GM18499 (cell line): Measurements from ENCODE around the gene FGFBP1.

Experiments
- ATAC-seq: cut with Tn5 transposase; IDR thresholded peaks from one replicate; pipeline ENCODE4 v1.9.1; 2021; ENCODE audit warnings: moderate number of reproducible peaks; ENCODE audit not compliant: insufficient read depth, unreplicated experiment

Gene FGFBP1

DNA sequence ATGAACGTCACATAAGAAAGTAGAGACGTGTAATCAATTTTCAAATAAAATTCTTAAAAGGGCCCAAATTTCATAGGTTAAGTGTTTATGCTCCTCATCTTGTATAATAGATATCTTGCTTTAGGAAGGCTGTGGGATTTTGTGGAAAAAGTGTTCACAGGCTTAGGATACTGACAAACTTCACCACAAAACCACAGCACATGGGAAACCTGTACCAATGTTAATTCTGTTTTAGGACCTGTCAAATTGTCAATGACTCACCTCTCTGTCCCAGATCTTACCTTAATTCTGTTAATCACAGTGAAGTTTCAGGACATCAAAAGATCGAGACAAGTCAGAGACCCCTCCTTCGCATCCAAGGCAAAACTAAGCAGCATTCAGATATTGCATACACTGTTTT, 24.2 kb downstream of the FGFBP1 start:
- no peak for ATAC-seq

DNA sequence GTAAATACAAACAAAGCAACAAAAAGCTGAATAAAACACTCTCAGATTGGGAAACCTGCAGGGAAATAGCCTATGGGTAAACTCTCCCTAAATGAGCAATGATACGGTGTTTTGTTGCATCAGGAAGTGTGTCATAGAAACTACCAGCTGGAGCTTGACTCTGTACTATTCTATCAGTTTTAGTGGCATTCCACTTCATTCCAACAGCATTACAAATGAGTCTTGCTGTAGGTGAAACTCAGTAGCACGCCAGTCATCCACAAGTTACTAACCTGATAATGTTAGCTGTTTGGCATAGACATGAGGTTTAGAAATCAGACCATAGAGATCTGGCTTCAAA, 24.9 kb downstream of the FGFBP1 start:
- no peak for ATAC-seq

DNA sequence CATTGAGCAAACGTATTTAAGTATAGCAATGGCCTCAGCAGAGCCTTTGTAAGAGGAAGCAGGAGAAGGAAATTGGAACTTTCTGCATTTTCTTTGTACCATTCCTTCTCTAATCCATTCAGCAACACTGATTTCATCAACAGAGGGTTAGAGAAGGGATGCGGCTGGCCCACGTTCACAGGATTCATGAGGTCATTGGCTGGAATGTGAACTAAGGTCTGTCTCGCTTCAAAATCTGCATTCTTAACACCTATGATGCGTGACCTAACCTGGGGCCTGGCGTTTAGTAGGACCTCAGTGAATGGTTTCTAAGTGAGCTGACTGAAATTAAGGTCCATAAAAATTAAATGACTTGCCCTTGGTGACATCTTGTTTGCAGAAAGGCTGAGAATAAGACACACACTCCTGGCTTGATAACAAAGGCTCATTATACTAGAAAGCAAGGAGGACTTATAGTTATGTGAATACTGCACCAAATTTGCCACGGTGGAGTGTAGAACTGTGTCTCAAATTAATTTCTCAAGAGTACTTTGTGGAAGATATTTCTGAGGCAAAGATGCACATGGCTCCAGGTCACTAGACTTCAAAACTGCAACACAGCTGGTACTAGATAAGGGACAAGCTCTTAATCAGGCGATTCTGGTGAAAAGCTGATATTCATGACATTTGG, 25.4 kb downstream of the FGFBP1 start:
- ATAC-seq = no peak

DNA sequence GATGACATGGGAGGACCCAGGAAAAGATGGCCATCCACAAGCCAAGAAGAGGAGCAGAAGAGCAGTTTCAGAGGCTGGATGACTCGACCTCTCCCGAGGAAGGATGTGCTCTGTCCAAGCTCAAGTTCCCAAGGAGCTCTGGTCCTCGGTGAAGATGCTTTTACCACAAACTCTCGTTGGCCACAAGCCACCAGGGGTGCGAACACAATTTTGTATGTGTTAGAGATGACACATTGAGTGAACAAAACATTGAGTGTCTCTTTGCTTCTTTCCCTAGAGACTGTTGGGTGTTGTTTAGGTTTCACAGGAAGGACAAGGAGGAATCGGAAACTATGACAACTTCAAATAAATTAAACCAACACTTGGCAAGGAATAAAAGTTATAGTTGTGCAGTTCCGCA, 26.3 kb downstream of the FGFBP1 start:
- no peak for ATAC-seq

DNA sequence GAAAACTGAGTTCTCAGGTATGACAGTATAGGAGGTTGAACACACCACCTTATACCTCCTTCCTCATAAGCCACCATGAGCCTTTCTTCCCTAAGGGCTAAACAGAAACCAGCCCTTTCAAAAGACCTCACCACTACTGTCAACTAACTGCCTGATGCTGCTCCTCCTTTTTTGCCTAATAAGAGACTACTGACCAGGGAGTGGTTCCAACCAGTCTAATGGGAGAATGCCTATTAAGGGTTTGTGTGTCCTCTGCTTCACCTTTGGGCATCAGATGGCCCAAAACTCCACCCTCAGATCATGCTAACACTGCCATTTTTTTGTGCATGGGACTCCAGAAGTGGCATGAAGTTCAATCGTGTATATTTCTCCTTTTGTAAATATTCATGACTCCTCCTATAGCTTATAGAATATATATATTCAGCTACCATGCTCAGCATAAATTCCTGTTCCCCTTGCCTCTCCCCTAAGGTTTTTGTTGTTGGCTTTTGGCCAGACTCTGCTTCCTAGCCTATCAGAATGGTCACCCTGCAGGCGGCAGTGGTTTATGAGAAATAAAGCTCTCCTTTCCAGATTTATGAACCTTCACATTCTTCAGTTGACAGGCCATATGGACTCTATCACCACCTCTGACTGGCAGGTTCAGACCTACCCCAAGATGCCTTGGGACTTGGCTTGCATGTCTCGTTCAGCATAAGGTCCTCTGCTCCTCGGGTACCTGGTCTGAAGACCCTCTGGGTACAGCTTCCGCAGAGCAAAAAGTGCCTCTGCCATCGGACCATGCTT, 28.2 kb downstream of the FGFBP1 start:
- ATAC-seq = no peak

DNA sequence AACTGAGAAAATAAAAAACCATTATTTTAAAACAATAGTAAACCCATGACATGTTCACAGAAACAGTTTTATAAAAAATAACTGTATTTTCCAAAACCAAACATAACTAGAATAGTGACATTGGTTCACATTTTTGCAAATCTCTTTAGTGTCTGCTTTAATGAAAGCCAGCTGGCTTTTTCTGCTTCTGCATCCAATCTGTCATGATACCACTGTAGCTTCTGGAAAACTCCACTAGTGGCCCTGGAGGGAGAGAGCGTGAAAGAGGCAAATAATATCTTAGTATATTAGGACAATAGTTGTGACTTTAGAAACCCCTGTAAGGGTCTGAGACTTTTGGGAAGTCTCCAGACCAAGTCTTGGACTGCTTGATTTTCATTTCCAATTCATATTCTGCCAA, 31.1 kb downstream of the FGFBP1 start:
- ATAC-seq = no peak

DNA sequence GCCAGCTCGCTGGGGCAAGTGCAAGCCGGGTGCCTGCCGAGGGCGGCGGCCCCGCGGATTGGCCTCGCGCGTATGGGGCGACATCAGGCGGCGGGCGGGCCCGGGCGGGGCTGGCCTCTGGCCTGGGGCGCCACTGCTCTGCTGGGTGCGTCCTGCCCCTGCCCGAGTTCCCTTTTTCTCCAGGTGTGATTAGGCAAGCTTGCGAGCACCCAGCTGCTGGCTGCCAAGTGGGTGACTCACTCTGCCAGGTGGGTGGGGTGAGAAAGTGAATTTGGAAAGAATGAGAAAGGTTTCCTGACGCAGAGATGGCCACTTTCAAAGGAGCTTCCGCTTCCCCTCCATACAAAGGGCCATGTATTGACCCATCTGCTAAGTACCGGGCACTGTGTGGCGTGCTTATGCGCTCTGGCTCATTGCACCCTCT, 32.5 kb downstream of the FGFBP1 start:
- ATAC-seq = no peak

DNA sequence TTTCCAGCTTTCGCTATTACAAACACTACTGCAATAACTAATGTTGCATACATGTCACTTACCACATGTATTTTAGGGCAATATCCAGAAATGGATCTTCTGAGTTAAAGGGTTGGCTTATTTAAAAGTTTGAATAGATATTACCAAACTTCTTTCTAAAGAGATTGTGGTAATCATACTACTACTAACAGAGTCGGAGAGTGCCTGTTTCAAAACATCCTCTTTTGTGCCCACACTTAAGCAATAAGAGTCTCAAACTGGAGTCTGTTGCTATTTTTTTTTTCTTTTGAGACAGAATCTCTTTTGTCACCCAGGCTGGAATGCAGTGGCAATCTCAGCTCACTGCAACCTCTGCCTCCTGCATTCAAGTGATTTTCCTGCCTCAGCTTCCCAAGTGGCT, 35.8 kb downstream of the FGFBP1 start:
- no peak for ATAC-seq

DNA sequence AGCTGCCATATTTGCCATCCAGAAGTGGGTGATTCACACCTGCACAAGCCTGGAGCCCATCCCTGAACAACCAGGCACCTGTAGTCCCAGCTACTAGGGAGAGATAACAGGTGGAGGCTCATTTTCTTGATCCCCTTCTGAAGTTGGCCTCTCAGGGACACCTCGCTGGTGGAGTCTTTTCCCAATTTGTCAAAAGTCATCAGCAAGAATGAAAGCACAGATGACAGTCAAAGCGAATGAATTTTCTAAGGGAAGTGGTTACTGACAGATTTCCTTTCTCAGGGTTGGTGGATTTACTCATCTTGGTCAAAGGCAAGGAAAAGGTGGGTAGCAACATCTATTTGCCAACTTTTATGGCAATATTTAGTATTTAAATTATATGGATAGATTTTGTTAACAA, 36.5 kb downstream of the FGFBP1 start:
- no peak for ATAC-seq

DNA sequence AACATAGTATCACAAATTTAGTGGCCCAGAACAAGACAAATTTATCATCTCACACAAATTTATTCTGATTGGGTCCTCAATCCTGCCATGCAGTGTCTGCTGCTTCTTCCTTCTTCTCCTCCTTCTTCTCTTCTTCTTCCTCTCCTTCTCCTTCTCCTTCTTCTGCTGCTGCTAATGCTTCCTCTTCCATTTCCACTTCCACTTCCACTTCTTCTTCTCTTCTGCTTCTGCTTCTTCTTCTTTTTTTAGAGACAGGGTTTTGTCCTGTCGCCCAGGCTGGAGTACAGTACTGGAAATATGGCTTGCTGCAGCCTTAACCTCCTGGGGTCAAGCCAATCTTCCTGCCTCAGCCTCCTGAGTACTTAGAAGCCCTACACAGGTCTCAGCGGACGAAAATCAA, 37.5 kb downstream of the FGFBP1 start:
- no peak for ATAC-seq

DNA sequence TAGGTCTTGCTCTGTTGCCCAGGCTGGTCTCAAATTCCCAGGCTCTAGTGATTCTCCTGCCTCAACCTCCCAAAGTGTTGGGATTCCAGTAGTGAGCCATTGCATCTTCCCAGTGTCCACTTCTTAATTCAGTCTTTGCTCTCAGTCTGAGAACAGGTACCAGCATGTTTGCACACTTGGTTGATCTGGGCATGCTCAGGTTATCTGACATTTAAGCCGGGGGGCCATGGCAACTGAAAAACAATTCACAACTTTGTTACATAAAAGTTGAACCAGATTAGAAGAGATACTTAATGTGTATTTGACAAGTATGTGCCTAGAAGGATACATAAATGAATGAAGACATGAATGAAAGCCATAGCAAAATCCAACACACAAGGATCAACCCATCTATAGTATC, 39.0 kb downstream of the FGFBP1 start:
- no peak for ATAC-seq

DNA sequence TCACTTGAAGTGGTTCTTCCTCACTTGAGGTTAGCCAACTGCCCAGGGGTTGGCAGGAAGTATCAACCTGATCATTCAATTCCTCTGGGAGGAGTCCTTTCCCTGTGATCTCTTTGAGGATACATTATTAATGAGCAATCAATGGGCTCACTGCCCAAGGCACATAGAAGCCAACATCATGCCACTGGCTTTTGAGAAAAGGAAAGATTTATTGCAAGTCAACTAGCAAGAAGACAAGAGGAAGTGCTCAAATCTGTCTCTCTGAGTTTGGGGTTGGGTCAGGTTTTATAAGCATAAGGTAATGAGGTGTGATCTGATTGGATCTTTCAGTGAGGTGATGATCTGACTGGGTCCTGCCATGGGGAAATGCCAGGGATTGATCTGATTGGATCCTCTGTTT, 39.6 kb downstream of the FGFBP1 start:
- ATAC-seq = no peak

DNA sequence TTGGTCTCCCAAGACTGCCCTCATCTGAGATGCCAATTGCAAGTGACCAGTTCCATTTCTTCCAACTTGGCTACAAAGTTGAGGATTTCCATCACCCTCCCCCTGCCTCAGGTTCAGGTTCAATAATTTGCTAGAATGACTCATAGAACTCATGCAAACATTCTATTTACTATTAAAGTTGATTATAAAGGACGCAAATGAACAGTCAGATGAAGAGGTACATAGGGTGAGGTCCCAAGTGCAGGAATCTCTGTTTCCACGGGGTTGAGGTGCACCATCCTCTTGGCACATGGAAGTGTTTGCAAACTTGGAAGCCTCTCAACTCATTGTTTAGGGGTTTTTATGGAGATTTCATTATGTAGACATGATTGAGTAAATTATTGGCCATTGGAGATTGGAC, 41.0 kb downstream of the FGFBP1 start:
- no peak for ATAC-seq

DNA sequence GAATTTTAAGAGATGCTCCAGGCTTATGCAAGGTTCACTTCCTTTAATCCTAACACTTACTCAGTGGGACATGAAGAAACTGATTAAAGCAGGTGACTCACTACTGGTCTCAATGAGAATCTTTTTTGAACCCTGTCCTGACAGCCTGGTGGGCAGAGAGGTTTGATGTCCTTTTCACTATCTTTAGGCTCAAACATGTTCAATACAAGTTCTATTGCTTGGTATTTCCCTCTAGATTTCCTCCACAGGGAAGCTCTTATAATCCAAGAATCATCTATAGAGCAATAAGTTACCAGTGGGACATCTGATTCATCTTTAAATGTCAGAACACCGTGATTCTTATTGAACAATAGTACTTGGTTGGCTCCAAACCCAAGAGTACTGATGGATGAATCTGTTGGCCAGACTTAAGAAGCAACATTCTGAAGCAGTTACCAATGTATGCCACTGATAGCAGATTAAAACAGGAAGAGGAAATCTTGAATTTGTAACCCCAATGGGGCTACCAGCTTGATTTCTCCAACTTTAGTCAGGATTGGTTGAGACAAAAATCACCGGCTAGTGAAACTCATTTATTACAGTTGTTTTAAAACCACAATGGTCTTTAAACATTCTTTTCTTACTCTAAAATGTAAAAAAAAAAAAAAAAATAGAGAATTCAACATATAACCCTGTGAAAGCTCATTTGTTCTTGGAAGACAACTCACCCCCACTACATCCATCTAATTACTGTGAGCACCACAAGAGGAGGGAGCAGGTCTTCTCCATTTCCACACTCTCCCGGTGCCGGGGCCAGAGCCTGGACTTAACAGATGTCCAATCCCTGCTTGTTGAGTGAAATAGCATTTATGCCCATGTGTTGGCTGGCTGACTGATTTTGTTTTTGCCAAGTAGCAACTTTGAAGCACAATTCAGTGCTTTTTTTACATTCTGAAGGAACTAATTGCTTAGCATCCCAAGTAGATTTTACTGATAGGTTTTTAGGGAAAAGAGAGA, 43.3 kb downstream of the FGFBP1 start:
- ATAC-seq = no peak

DNA sequence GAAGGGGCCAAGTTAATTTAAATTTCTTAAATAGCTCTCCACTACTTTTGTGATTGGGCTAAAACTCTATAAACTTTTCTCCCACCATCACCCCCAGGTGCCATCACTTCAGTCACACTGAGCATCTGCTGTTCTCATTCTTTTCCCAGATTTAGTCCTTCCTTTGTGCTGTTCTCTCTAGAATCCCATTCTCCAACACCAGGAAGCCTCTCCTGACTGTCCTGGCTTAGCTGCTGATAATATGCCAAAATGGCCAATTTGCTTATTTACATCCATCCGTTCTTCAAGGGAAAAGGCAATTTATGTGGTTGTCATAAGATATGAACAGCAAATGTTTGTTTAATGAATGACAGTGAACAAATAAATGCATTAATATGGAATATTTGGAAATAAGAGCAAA, 44.1 kb downstream of the FGFBP1 start:
- no peak for ATAC-seq

DNA sequence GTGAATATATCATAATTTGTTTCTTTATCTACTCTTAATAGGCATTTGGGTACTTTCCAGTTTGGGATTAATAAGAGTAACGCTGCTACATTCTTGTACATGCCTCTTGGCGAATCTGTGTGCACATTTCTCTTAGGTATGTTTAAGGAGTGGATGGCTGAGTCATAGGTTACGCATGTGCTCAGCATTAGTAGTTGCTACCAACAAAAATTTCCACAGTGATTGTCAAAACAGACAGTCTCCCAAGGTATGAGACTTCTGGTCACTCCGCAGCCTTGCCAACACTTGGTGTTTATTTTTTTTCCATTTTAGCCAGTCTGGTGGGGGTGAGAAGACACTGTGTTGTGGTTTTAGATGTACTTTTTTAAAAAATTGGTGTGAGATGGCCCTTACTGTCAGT, 44.6 kb downstream of the FGFBP1 start:
- ATAC-seq = no peak

DNA sequence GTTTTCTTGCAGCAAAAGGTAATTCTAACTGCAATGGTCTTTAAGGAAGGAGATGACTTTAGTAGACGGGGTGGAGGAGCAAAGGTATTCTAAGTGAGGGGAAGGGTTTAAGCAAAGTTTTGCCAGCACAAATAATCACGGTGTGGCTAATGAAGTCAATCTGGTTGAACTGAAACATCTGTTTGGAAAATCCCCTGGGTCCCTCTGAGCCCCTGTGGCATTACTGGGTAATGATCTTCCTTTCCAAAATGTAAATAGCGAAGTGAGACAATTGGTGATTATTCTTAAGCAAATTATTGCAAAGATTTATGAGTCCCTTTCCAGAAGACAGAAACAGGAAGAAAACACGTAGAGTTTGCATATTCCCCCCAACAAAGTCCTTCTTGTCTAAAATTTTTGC, 47.2 kb downstream of the FGFBP1 start:
- peak; percentile 83 for ATAC-seq

DNA sequence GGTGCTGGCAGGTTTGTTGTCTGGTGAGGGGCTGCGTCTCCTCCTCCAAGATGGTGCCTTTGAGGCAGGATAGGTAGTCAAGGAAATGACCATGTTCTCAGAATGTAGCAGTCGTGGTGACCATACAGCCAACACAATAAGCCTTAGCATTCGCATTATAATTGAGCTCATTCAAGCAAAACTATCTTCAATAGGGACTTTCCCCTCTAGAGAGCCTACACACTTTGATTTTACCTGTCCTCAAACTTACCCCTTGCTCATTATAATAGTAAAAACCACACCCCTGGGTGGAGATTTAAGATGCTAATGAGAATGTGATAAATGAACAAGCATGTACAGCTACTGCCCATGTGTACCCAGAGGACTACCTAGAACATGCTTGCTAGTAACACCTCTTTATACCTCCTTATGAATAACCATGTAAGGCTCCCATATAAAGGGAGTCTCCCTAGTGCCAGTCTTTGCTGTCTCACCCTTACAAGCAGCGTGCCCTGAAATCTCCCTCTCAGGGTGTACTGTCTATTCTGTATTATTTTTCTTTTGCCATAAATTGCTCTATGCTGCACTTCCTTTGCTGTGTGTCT, 48.2 kb downstream of the FGFBP1 start:
- ATAC-seq = no peak

DNA sequence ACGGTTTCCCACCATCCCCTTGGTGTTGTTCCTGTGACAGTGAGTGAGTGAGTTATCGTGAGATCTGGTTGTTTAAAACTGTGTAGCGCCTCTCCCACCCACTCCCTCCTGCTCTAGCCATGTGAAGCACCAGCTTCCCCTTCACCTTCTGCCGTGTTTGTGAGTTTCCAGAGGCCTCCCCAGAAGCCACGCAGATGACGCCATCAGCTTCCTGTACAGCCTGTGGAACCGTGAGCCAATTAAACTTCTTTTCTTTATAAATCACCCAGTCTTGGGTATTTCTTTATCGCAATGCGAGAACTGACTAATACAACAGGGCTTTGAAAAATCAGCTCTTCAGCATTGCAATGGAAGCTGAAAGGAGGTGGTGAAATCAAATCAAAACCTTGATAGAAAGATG, 50.0 kb downstream of the FGFBP1 start:
- no peak for ATAC-seq
